HS-5 (cell line): ENCODE results near the gene ZNF385B.
"Not testable (repeated sequence)": the region's sequence is repeated elsewhere in the genome, so short reads cannot be mapped to it uniquely, and the experiment has no call there.

Experiments
- DNase-seq: peaks from one replicate; pipeline ENCODE4 v3.0.0-alpha.2; 2012; ENCODE audit warnings: low read depth

The ZNF385B gene

DNA sequence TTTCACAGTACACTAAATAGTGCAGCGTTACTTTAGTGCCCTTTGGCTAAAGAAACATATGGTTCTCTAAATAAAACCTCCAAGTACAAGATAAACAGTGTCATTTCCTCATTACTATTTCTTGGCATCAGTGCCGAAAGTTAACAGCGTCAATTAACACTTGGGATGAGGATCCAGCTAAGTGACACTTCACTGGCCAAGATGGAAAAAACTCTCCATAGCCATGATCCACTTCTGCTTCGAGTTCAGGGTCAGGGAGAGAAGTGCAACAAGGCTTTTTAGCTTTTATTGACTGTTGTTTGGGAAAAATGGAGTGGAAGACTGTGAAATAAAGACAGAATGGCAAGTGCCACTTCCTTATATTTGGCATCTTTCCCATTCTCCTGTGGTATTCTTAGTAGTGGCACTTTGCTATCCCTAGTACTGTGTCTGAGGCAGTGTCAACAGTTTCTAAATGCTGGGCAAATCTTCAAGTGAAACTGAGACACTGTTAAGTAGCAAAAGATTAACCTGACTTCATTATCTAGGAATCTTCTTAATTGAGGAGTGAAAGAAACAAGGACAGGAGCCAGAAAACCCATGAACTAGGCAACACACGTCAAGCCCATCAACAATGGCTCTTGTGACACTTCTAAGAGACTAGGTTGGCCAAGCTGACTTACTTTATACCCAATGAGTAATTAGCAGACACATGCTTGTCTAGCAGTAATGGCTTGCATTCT, 374.2 kb downstream of the ZNF385B start:
- DNase-seq = no peak

DNA sequence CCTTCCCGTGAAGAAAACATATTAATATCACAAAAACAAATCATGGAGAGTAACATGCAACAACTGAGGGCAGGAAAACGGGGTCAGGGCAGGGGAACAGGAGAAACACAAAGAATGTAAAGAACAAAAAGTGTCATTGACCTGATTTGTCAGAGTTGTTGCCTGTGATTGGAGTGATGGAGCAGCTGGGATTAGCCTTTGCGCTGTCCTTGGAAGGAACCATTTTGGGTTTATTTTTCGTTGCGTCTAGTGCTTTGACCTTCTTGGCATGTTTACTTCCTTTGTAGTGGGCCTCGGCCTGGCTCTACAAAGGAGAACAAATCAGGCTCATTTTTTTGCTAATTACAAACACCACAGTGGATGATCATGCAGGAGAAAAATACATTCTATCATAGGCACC, 378.3 kb downstream of the ZNF385B start:
- no peak for DNase-seq

DNA sequence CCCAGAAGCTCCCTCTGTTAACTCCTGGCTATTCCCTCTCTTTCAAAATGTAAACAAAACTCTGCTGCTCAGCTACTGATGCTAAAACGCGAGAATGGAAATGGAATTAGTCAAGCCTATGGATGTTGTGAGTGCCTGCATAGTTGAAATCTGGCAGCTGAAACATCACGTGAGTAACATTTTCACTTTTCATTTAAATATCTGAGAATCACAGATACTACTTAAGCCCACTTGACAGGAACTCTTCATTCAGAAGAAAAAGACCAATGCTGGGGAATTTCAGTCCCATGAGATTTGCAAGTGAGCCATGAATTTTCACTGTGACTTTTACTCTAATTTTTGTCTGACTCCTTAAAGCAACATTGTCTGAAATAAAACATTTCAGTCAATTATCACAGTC, 381.5 kb downstream of the ZNF385B start:
- DNase-seq = no peak

DNA sequence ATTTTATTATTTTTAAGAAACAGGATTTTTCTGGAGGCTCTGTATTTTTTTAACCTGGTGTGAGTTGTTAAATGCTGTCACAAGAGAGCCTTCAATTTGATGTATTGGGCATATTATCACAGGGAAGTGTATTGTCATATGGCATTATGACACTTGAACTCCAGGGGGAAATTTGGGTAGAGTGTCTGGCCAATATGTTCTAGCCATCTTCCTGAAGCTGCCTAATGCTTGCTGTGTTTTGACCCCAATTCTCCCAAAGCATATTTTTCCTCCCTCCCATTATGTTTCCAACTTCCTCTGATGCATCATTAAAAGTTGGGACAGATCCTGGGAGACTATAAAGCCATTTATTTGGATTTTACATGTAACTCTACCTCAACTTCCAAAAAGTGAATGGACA, 382.6 kb downstream of the ZNF385B start:
- DNase-seq = no peak

DNA sequence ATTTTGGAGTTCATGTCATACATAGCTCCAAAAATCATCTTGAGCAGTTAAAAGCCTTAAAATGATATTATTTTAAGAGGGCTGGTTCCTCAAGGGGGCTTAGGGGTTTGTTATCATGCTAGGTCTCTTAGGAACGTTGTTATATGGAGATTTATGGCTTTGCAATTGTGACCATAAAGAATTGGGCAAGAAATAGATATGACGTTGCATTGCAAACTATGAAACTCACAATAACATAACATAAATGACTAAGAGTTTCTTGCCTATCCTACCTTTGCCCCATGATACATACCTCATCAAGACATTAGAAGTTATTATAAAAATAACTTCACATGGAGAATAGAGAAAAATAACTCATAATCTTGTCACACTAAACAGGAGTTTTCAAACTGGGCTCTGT, 390.4 kb downstream of the ZNF385B start:
- no peak for DNase-seq

DNA sequence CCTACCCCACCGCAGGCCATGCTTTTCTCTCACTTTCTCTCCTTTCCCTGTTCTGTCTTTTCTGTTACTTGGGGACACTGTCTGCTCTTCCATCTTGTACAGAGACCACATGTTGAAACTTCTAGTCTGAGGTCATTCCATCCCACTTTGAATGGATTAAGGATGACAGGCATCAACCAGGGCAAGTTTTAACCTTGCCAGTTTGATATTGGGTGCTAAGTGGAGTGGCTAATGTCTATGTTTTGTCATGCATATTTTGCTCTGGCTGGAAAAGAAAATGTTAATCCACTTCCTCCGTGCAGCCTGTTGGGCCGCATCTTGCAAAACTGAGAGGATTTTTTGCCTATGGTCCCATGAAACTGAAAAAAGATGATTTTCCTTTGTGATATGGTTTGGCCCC, 391.3 kb downstream of the ZNF385B start:
- DNase-seq = no peak

DNA sequence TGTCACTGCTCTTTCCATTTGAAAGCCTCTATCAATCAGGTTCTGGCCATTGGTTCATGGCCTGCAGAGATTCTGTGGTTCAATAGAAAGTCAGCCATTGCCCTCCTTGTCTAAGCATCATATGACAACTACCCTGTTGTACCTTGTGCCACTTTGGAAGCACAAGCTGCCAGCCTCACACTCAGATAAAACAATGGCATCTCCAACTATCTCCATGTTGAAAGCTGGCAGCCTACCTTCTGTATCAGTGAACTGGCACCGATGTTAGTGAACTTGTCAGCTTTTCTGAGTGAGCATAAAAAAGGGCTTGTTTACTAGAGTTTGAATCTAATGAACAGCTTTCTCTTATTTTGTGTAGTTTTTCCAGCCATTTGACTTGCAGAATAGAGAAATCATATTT, 393.5 kb downstream of the ZNF385B start:
- no peak for DNase-seq

DNA sequence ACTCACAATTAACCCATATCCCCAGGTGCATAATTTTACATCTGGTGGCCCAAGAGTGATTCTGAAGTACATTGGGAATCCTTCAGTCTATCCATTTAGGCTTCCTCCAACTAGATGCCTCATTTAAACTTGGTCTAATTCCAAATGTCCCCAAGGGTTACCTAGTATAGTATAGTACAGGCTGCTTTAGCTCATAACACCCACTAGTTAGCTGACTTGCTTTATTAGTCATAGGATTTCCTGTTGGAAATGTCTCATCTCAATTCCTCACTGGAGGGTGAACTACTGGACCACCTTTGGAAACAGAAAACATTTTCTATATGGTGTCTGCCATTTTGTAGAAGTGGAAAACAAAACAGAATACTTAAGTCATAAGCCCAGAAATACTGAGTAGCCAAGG, 394.3 kb downstream of the ZNF385B start:
- peak; percentile 29 for DNase-seq

DNA sequence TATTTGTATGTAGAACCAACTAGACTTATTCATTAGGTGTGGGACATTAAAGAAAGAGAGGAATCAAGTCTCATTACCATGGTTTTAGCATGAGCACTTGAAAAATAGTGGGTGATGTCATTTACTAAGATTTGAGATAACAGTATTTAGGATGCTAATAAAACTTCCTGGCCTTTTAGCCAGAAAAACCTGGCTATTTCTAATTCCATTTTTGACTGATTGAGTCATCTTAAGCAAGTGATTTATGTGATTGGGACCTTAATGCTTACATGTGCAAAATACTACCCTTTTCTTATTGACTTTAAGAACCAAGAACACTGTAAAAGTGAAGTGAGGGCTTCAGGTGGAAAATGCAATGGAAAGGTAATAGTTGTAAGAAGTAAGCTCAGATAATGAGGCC, 400.0 kb downstream of the ZNF385B start:
- no peak for DNase-seq

DNA sequence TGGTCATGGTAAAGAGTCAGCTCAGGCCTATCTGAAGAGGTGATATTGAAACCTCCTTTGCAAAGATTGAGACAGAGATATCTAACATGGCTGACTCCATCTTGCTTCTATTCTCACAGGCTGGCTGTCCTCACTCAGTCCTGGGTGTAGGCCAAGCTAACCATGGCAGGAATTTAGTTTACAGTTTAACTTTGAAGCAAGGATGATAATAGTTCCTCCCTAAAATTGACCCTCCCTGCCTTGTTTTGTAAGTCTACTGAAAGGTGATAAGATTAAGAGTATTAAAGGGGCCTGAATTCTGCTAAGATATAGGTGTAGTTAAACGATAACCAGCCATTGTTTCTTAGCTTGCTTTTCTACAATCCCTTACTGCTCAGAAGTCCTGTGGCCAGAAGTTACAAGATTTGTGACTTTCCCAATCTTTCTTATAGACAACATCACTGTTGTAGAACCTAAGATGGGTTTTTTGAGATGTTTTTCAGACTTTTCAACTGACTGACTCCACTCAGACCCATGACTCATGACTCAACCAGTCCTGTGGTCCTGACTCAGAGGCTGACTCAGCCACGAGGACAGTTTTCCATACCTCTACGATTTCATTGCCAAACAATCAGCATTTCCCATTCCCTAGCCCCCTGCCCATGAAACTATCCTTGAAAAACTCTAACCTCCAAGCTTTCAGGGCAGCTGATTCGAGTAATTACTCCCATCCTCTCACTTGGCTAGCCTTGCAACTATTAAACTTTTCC, 401.1 kb downstream of the ZNF385B start:
- peak; percentile 87 for DNase-seq

DNA sequence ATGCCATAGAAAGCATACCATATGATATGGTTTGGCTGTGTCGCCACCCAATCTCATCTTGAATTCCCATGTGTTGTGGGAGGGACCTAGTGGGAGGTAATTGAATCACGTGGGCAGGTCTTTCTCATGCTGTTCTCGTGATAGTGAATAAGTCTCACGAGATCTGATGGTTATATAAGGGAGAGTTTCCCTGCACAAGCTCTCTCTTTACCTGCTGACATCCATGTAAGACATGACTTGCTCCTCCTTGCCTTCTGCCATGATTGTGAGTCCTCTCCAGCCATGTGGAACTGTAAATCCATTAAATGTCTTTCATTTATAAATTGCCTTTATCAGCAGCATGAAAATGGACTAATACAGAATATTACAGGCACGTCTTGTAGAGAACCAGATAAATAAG, 403.3 kb downstream of the ZNF385B start:
- not testable (repeated sequence) for DNase-seq

DNA sequence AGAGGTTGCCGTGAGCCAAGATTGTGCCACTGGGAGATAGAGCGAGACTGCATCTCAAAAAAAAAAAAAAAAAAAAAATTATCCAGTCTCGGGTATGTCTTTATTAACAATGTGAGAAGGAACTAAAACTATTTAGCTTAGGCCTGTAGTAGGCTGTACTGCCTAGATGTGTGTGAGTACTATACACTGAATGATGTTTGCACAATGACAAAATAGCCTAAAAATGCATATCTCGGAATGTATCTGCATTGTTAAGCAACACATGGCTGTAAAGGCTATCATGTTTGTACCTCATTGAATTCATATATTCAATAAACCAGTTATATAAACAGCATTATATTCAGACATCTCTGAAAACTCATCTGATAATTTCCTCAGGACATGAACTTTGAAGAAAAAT, 405.6 kb downstream of the ZNF385B start:
- no peak for DNase-seq

DNA sequence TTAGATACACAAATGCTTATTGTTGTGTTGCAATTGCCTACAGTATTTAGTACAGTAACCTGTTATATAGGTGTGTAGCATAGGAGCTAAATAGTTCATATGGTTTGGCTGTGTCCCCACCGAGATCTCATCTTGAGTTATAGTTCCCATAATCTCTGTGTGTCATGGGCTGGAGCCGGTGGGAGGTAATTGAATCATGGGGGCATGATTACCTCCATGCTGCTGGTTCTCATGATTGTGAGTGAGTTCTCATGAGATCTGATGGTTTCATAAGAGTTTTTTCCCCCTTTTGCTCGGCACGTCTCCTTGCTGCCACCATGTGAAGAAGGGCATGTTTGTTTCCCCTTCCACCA, 406.3 kb downstream of the ZNF385B start:
- no peak for DNase-seq

DNA sequence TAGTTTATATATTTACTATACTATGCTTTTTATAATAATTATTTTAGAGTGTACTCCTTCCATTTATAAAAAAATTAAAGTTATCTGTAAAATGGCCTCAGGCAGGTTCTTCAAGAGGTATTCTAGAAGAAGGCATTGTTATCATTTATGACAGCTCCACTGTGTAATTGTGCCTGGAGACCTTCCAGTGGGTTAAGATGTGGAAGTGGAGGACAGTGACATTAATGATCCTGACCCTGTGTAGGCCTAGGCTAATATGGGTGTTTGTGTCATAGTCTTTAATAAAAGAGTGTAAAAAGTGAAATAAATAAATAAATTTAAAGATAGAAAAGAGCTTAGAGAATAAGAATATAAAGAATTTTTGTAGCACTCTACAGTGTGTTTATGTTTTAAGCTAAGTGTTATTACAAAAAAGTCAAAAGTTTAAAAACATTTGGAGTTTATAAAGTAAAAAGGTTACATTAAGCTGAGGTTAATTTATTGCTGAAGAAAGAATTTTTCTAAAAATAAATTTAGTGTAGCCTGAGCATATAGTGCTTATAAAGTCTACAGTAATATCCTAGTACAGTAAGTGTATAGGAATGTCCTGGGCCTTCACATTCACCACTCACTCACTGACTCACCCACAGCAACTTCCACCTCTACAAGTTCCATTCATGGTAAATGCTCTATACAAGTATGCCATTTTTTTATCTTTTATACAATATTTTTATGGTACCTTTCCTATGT, 406.8 kb downstream of the ZNF385B start:
- peak; percentile 87 for DNase-seq

DNA sequence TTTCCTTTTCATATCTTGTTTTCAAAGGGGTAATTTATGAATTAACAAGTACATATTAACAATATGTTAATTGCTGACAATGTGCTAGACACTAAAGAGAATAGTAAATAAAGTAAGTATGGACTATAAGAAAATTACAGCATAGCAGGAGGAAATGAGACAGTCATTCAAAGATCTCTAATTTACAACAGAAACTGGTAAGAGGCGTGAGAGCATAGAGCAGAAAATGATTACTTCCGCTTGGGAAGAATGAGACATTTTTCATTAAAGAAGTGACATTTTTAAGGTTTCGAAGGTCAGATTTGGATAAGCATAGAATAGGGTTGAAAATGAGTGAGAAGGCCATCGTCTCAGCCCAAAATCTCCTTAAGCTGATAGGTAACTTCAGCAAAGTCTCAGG, 412.4 kb downstream of the ZNF385B start:
- no peak for DNase-seq

DNA sequence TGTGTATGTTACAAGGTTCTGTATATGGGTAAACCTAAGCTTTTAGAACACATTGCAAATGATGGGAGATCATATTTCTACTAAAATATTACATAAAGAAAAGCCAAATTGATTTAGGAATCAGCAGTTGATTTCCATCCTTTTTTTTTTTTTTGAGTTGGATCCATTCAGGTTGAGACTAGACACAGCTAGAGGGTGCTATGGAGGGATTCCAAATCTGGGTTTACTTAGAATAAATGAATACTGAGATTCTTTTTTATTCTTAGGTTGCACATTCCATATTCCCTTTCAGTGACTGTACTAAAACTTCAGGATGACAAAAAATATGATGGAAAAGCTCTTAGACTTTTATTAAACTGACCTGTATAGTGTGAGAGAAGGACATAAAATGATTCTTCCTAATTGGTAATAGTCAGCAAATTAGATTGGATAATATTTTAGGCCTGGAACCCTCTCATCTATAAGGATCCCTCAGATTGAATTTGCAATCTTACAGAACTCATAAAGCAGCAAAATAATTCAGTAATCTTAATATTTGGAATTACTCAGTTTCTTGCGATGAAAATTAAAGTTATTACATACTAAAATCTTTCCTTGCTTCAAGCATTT, 413.5 kb downstream of the ZNF385B start:
- DNase-seq = no peak

DNA sequence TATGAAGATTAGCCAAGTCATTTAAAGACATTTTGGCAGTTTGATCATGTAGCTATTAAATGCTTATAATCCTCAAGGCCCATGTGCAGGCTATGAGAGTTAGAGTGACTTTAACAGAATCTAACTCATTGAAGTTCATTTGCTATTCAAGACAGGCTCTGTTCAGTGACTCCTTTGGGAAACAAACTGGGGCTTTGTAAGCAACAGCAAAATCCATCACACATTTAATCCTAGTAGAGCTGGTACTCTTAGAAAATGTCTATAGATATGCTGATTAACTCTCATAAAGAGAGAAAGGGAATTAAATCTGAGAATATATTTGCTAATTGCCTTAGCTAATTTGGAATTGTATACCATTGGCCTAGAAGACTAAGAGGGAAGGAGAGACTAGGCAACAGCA, 414.0 kb downstream of the ZNF385B start:
- DNase-seq = no peak

DNA sequence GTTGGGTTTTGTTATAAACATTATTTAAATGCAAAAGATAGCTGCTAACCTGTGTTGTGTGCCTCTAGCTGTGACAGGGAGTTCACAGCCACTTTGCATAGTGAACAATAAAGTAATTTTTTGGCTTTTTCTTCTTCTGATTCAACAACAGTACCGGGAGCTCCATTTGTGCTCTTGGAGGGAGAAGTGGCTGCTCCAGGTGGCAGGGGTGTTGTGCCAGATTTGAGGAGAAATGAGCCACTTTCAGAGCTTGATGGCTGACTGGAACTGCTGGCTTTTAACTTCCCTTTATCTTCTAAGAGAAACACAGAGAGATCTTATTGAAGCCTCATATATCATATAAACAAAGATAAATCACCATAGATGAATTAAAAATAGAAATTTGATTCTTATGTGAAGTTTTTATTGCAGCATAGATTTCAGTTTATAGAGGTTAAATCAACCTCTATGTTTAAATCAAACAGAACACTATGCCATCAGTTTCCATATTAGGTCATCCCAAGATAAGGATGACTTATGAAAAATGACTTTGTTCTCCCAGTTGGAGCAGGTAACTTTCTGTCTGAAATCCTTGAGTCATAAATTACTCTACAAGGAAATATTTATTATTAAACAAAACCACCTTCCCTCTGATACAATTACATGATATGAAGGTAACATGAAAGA, 414.8 kb downstream of the ZNF385B start:
- no peak for DNase-seq

DNA sequence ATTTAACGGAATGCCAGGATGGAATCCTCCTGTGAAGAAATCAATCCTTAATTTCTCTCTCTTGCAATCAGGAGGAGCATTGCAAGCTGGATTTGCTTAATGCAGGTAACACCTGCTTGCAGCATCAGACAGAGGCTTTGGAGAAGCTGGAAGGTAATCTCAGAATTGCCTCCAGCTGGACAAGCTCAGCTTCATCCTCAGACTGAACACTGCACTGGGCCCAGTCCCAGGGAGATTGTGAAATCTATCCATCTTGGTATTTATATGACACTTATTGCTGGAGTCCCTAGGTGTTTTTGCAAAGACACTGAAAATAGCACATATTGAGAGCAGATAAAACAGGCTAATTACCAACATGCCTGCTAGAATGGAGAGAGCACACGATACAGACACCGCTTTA, 417.4 kb downstream of the ZNF385B start:
- no peak for DNase-seq

DNA sequence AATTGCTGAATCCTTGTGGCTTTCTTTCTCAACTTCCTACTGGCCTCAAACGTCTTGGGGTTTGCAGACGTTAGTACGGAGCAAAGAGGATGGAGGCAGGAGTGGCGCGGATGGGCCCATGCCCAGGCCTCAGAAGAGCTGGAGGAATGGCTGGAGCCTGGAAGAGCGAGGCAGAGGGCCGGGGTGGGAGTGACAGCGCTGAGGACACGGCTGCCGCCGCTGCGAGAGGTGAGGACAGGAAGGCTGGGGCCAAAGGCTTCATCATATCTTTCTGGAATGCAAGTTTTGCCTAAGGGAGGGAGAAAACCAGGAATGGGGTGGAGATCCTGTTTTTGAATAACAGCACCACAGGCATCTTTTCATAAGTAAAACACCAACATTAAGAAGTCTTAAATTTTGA, 418.2 kb downstream of the ZNF385B start:
- DNase-seq = no peak

DNA sequence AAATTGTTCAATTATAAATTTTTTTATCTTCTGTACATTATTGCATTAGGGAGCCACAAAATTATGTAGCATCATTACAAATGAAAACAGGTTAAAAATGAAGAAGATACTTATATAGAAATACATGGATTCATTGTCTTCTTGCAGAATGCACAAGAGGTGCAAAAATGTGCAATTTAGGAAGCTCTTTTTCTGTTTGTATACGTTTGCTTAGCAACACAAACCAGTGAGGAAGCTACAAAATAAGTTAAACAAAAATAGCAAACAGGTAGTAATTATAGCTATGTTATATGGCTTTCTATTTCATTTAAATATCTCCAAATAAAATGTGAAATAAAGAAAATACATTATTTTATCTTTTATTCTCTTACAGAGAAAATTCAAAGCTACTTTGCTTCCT, 419.2 kb downstream of the ZNF385B start:
- no peak for DNase-seq

DNA sequence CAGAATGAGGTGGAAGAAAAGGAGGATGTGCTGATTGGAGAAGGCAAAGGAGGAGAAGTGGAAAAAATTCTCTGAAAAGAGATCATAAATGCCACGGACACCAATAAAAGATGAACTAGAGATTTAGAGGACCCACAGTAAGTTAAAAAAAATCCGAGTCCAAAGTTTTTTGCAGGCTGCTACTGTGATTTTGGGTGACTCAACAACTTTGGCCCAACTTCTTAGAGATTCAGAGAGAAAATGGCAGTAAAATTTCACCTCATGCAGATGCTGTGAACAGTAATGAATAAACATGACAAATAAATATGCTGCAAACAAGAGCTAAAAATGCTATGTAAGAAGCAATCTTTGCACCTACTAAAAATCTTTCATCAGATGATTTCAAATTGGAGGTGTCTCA, 419.9 kb downstream of the ZNF385B start:
- no peak for DNase-seq
